Esophagus muscularis mucosa (tissue), 4 donors: ENCODE data around the gene REEP6. TPM values are rescaled to one million over a fixed set of nuclear protein-coding genes. Genes with fewer than 3 reads are reported as not detected.

ENCODE experiments used
- DNase-seq: peaks from one replicate; pipeline ENCODE4 v3.0.0-alpha.2; 2017; ENCODE audit errors: extremely low spot score
- H3K27ac ChIP-seq, 4 donors: fragments of 200-600 bp; sonication (generic); replicated peaks in 1 of 4; 1 replicate in 3 of 4; 2 replicates in 1 of 4; pipeline ENCODE4 v1.5.1; 2016 to 2019; ENCODE audit warnings: mild to moderate bottlenecking in 1 of 4
- H3K27me3 ChIP-seq, 4 donors: fragments of 200-600 bp; sonication (generic); one replicate each; pipeline versions ENCODE4 v1.5.1 to v1.6.0; 2016 to 2019
- H3K36me3 ChIP-seq, 4 donors: fragments of 200-600 bp; sonication (generic); one replicate each; pipeline ENCODE4 v1.5.1; 2016 to 2019
- H3K4me1 ChIP-seq, 4 donors: fragments of 200-600 bp; sonication (generic); one replicate each; pipeline ENCODE4 v1.5.1; 2016 to 2019
- H3K4me3 ChIP-seq, 4 donors: fragments of 200-600 bp; sonication (generic); 1 replicate in 2 of 4; 2 replicates in 2 of 4; pipeline ENCODE4 v1.5.1; 2016 to 2019; ENCODE audit warnings: mild to moderate bottlenecking in 4 of 4, moderate library complexity in 1 of 4
- H3K9me3 ChIP-seq, 4 donors: fragments of 200-600 bp; sonication (generic); 1 replicate in 3 of 4; 2 replicates in 1 of 4; pipeline ENCODE4 v1.5.1; 2016 to 2019
- EP300 ChIP-seq: sonication (generic); formaldehyde crosslinking; IDR thresholded peaks from one replicate; pipeline ENCODE4 v1.6.1; 2017; ENCODE audit warnings: antibody characterized with exemption
- POLR2A ChIP-seq: fragments of 450-650 bp; IDR thresholded peaks from one replicate; pipeline ENCODE4 v1.6.1; 2017; ENCODE audit warnings: antibody characterized with exemption, moderate library complexity, mild to moderate bottlenecking, low read depth
- POLR2AphosphoS5 ChIP-seq, 2 donors: sonication (generic); formaldehyde crosslinking; IDR thresholded peaks; one replicate each; pipeline ENCODE4 v1.6.1; 2017; ENCODE audit warnings: antibody characterized with exemption in 2 of 2
- WGBS: methylation state at CpG from one replicate; pipeline ENCODE4 v1.1.5; 2018; 5-methylcytosine and 5-hydroxymethylcytosine counted together
- intact Hi-C: fragments of 100-400 bp; cut with DNase I; formaldehyde crosslinking; loops from one replicate; pipeline ENCODE4 v1.15.1; 2023
- total RNA-seq, 4 donors: library from RNA; depleted of rRNA; stranded (reverse); fragments of >200 nt; gene quantifications; one replicate each; pipeline versions ENCODE4 v1.1.0 to v1.2.1, GENCODE V29; 2016
- TF ChIP-seq, protein P1 (sequence below), 3 experiments: fragments of 200-600 bp in 2 of 3; fragments of 450-650 bp in 1 of 3; sonication (generic) in 2 of 3; IDR thresholded peaks; one replicate each; pipeline ENCODE4 v1.5.1; 2017 to 2019; ENCODE audit warnings: antibody characterized with exemption in 3 of 3, mild to moderate bottlenecking in 2 of 3, moderate library complexity in 1 of 3

Gene REEP6
- total RNA-seq, 4 donors from 2014 or later: 0.23 to 2.3 (median 0.99) TPM; not detected in 1

DNA sequence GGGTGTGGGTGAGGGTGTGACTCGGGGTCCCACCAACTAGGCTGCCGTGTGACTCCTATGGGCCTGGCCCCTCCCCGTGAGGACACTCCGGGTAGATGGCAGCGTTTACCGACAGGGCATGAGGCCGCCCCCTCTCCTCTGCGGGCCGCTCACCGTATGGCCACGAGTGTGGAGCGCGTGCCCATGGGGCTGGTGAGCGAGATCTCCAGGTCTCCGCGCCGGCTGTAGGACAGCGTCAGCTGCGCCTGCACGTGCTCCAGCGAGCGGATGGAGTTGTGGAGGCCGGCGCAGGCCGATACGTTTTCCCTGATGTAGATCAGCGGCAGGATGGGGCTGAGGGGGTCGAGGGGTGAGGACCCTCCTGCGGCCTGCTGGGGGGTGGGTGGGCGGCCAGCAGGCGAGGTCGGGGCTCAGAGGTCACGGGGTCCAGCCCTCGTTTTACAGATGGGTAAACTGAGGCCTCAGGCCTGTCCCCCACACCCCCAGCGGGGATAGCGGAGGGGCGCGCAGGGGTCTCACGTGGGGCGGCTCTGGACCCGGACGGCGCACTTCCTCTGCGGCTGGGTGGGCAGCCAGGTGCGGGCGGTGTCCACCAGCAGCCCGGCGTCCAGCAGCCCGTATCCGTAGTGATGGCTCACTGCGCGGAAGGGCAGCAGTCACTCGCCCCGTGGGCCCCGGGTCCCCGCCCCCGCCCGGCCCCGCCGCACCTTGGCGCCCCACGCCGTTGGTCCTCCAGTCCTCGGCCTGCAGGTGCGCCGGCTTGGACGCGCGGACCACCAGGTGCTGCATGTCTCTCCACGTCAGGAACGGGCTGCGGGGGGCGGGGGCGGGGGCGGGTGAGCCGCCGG lies 7.6 kb upstream of the REEP6 start:
- TF ChIP-seq POLR2A (no peak), POLR2AphosphoS5 (IDR thresholded peaks at IDR 0.05) (no peak), EP300 (no peak)
- TF ChIP-seq, protein P1, sequence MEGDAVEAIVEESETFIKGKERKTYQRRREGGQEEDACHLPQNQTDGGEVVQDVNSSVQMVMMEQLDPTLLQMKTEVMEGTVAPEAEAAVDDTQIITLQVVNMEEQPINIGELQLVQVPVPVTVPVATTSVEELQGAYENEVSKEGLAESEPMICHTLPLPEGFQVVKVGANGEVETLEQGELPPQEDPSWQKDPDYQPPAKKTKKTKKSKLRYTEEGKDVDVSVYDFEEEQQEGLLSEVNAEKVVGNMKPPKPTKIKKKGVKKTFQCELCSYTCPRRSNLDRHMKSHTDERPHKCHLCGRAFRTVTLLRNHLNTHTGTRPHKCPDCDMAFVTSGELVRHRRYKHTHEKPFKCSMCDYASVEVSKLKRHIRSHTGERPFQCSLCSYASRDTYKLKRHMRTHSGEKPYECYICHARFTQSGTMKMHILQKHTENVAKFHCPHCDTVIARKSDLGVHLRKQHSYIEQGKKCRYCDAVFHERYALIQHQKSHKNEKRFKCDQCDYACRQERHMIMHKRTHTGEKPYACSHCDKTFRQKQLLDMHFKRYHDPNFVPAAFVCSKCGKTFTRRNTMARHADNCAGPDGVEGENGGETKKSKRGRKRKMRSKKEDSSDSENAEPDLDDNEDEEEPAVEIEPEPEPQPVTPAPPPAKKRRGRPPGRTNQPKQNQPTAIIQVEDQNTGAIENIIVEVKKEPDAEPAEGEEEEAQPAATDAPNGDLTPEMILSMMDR (IDR thresholded peaks at IDR 0.05): no peak
- Histone ChIP-seq H3K36me3 (no peaks in the 10 kb centered on the region), H3K4me3 (no peak overlapping the region), H3K9me3 (no peaks in the 10 kb centered on the region), H3K4me1 (peaks cover 8 to 13% (median 12%) of the 10 kb centered on the region in 4 donors), H3K27ac (no peak overlapping the region), H3K27me3 (no peaks in the 10 kb centered on the region)
- intact Hi-C loops: no loop called here
- WGBS: 88% methylated on average over 21 of the region's 77 CpGs
- no peak for DNase-seq

DNA sequence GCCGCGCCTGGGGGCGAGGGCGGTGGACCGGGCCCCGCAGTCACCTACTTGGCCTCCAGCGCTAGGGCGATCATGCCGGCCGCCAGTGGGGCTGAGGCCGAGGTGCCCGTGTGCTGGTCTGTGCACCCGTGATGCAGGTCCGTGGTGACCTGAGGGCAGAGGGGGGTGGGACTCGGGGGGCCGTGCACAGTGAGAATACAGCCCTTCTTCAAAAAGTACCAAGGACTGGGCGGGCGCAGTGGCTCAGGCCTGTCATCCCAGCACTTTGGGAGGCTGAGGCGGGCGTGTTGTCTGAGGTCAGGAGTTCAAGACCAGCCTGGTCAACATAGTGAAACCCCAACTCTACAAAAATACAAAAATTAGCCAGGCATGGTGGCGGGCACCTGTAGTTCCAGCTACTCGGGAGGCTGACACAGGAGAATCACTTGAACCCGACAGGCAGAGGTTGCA lies 7.0 kb upstream of the REEP6 start:
- WGBS: 90% methylated on average over 22 of the region's 23 CpGs
- Histone ChIP-seq H3K4me3 (no peak overlapping the region), H3K27ac (no peak overlapping the region), H3K4me1 (peaks cover 6 to 9% (median 8%) of the 10 kb centered on the region in 4 donors), H3K9me3 (no peaks in the 10 kb centered on the region), H3K27me3 (no peaks in the 10 kb centered on the region), H3K36me3 (no peaks in the 10 kb centered on the region)
- TF ChIP-seq, protein P1 (IDR thresholded peaks at IDR 0.05): no peak
- TF ChIP-seq POLR2AphosphoS5 (IDR thresholded peaks at IDR 0.05): no peak
- no peak for TF ChIP-seq EP300
- no peak for TF ChIP-seq POLR2A
- intact Hi-C loops: no loop called here
- DNase-seq: no peak

DNA sequence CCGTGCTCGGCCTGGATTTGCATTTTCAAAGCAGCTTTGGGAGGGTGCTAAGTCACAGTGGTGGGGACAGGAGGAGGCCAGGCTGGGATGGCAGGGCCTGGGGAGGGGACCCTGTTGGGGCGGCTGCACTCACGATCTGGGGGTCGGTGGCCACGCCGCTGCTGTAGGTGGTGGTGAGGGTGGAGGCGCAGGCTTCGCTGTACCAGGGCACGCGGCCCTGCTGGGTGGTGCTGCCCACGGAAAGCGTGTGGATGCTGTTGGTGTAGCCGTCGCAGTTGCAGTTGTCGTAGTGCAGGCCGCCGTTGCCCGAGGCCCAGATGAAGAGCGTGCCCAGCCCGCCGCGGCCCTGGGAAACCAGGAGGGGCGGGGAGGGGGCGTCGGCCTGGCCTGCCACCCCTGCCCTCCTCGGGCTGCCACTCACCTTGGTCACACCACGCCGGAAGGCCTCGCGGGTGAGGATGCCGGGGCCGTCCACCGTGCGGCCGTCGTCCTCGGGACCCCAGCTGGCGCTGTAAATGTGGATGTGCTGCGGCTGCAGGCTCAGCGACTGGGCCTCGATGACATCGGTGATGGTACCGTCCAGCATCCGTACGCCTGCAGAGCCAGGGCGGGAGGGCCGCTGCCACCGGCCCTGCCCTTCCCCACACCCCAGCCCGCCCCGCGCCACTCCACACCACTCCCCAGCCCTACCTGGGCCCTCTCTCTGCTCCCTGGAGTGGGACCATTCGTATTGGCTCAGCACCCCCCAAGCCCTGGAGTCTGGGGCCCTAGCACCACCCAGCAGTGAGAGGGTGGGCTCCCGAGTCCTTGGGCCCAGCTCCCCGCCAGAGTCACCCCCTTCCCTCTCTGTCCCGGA lies 4.0 kb upstream of the REEP6 start:
- intact Hi-C loops: no loop called here
- H3K9me3 ChIP-seq: no peaks in the 10 kb centered on the region
- WGBS: 94% methylated on average over 42 of the region's 56 CpGs
- peaks cover 0 to 8% (median 0%) of the 10 kb centered on the region in 4 donors for H3K27me3 ChIP-seq
- DNase-seq: no peak
- no peak overlapping the region for H3K4me3 ChIP-seq
- TF ChIP-seq EP300 (no peak), POLR2AphosphoS5 (IDR thresholded peaks at IDR 0.05) (no peak), POLR2A (no peak)
- TF ChIP-seq, protein P1 (IDR thresholded peaks at IDR 0.05): no peak
- no peak overlapping the region for H3K27ac ChIP-seq
- H3K4me1 ChIP-seq: peaks cover 17 to 21% (median 19%) of the 10 kb centered on the region in 4 donors
- H3K36me3 ChIP-seq: no peaks in the 10 kb centered on the region

DNA sequence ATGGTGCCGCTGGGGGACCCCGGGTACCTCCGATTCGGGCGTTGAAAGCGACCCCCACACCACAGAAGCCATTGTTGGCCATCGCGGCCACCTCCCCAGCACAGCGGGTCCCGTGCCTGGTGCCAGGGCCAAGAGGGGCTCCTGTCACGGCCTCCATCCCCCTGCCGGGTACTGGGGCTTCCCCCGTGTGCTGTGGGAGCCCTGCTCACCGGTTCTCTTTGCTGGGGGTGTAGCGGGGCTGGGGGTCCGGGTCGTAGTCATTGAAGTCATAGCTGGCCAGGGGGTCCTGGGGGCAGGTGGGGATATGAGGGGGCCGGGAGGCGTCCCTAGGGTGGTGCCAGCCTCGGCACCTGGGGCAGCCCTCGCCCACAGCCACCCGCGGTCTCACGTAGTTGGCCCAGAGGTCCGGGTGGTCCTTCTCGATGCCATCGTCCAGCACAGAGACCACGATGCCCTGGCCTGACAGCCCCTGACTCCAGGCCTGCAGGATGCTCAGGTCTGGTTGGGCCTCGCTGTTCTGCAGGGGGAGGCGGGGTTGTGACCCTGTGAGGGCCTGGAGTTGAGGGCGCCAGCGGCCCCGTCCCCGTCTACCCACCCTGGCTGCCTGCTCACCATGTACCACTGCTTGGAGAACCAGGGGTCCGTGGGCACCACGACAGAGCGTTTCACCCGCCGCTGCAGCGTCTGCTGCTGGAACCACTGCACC lies 3.3 kb upstream of the REEP6 start:
- TF ChIP-seq POLR2AphosphoS5 (IDR thresholded peaks at IDR 0.05) (no peak), EP300 (no peak), POLR2A (no peak)
- TF ChIP-seq, protein P1 (IDR thresholded peaks at IDR 0.05): no peak
- WGBS: 96% methylated on average over 11 of the region's 40 CpGs
- no peak overlapping the region for H3K27ac ChIP-seq
- H3K9me3 ChIP-seq: no peaks in the 10 kb centered on the region
- peaks cover 17 to 21% (median 19%) of the 10 kb centered on the region in 4 donors for H3K4me1 ChIP-seq
- DNase-seq: no peak
- no peaks in the 10 kb centered on the region for H3K36me3 ChIP-seq
- H3K4me3 ChIP-seq: no peak overlapping the region
- intact Hi-C loops: no loop called here
- peaks cover 0 to 16% (median 0%) of the 10 kb centered on the region in 4 donors for H3K27me3 ChIP-seq
